ENCODE data around the gene CBLC. TPM values are rescaled to one million over a fixed set of nuclear protein-coding genes. Genes with fewer than 3 reads are reported as not detected.

CBLC gene
- total RNA-seq, 1 donor = under 0.01 TPM

GRCh38 chr19:44813070-44813840 is 35.6 kb downstream of the CBLC start:
- no peak for DNase-seq (ENCODE audit: low read depth)
- H3K4me3 ChIP-seq (ENCODE audit: low read depth, low read length) = no peak overlapping the region
- no peak for TF ChIP-seq CTCF (IDR thresholded peaks at IDR 0.05; ENCODE audit: insufficient read depth, low read depth, low read length)

- no peak for DNase-seq (ENCODE audit: low read depth)
- TF ChIP-seq CTCF (IDR thresholded peaks at IDR 0.05; ENCODE audit: insufficient read depth, low read depth, low read length) = no peak
- no peak overlapping the region for H3K4me3 ChIP-seq (ENCODE audit: low read depth, low read length)
Observed at GRCh38 chr19:44813841-44814470, 36.3 kb downstream of the CBLC start.

GRCh38 chr19:44814517-44814916 is 36.8 kb downstream of the CBLC start:
- TF ChIP-seq CTCF (IDR thresholded peaks at IDR 0.05; ENCODE audit: insufficient read depth, low read depth, low read length) = no peak
- no peak for DNase-seq (ENCODE audit: low read depth)

GRCh38 chr19:44816301-44816700 is 38.6 kb downstream of the CBLC start:
- DNase-seq (ENCODE audit: low read depth) = no peak
- no peak for TF ChIP-seq CTCF (IDR thresholded peaks at IDR 0.05; ENCODE audit: insufficient read depth, low read depth, low read length)
- H3K4me3 ChIP-seq (ENCODE audit: low read depth, low read length) = no peak overlapping the region

More at GRCh38 chr19:44814517-44814916, 36.8 kb downstream of the CBLC start:
- H3K4me3 ChIP-seq (ENCODE audit: low read depth, low read length) = no peak overlapping the region

GRCh38 chr19:44817725-44818465 is 40.2 kb downstream of the CBLC start:
- TF ChIP-seq CTCF (IDR thresholded peaks at IDR 0.05; ENCODE audit: insufficient read depth, low read depth, low read length) = no peak
- DNase-seq (ENCODE audit: low read depth) = no peak
- H3K4me3 ChIP-seq (ENCODE audit: low read depth, low read length) = no peak overlapping the region

- no peak for DNase-seq (ENCODE audit: low read depth)
- H3K4me3 ChIP-seq (ENCODE audit: low read depth, low read length) = no peak overlapping the region
- no peak for TF ChIP-seq CTCF (IDR thresholded peaks at IDR 0.05; ENCODE audit: insufficient read depth, low read depth, low read length)
Observed at GRCh38 chr19:44818466-44819031, 40.9 kb downstream of the CBLC start.
